Epithelial cell of proximal tubule (primary cell): Measurements from ENCODE around the gene SEC23B. TPM values are rescaled to one million over a fixed set of nuclear protein-coding genes. Genes with fewer than 3 reads are reported as not detected.

ENCODE experiments used
- DNase-seq: peaks from one replicate; pipeline ENCODE4 v3.0.0-alpha.2; 2011; ENCODE audit warnings: low read depth
- H3K4me3 ChIP-seq: 2 replicates; pipeline ENCODE4 v1.5.1; 2011; ENCODE audit warnings: low read depth, mild to moderate bottlenecking, low read length
- CTCF ChIP-seq: conservative IDR thresholded peaks from 2 replicates; pipeline ENCODE4 v1.5.1; 2012; ENCODE audit warnings: low read depth, mild to moderate bottlenecking, low read length
- total RNA-seq: library from RNA; depleted of rRNA; stranded (reverse); fragments of >200 nt; gene quantifications from 2 replicates; pipeline ENCODE4 v1.2.3, GENCODE V29; 2015

The SEC23B gene
- total RNA-seq, 1 donor from 2014 or later: 50.8 TPM

- DNase-seq: no peak
- H3K4me3 ChIP-seq: no peak overlapping the region
- TF ChIP-seq CTCF: no peak
Measured at GRCh38 chr20:18527339-18527738, 19.6 kb downstream of the SEC23B start.

GRCh38 chr20:18527836-18528235 is 20.1 kb downstream of the SEC23B start:
- DNase-seq: no peak
- no peak for TF ChIP-seq CTCF
- H3K4me3 ChIP-seq: no peak overlapping the region

- no peak overlapping the region for H3K4me3 ChIP-seq
- DNase-seq: no peak
- TF ChIP-seq CTCF: no peak
Measured at GRCh38 chr20:18529041-18529440, 21.3 kb downstream of the SEC23B start.

GRCh38 chr20:18532626-18533025 is 24.9 kb downstream of the SEC23B start:
- no peak for TF ChIP-seq CTCF
- DNase-seq: no peak
- no peak overlapping the region for H3K4me3 ChIP-seq

GRCh38 chr20:18533491-18533890 is 25.8 kb downstream of the SEC23B start:
- no peak for DNase-seq
- no peak overlapping the region for H3K4me3 ChIP-seq
- TF ChIP-seq CTCF: no peak

- TF ChIP-seq CTCF: no peak
- no peak for DNase-seq
- no peak overlapping the region for H3K4me3 ChIP-seq
Measured at GRCh38 chr20:18533978-18534644, 26.4 kb downstream of the SEC23B start.

GRCh38 chr20:18537651-18538050 is 29.9 kb downstream of the SEC23B start:
- no peak for TF ChIP-seq CTCF
- DNase-seq: no peak
- H3K4me3 ChIP-seq: no peak overlapping the region
